ENCODE data around the gene MEI1.

GRCh38 chr22:41753984-41754383, 54.7 kb downstream of the MEI1 start:
- TF ChIP-seq POLR2A (IDR thresholded peaks at IDR 0.05; ENCODE audit: low read depth, low read length): no peak
- no peak for TF ChIP-seq CTCF (conservative IDR thresholded peaks at IDR 0.05; ENCODE audit: low read depth, low read length)
- TF ChIP-seq, protein P1, sequence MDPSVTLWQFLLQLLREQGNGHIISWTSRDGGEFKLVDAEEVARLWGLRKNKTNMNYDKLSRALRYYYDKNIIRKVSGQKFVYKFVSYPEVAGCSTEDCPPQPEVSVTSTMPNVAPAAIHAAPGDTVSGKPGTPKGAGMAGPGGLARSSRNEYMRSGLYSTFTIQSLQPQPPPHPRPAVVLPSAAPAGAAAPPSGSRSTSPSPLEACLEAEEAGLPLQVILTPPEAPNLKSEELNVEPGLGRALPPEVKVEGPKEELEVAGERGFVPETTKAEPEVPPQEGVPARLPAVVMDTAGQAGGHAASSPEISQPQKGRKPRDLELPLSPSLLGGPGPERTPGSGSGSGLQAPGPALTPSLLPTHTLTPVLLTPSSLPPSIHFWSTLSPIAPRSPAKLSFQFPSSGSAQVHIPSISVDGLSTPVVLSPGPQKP (IDR thresholded peaks at IDR 0.05; ENCODE audit: borderline replicate concordance, low read depth, low read length): no peak
- TF ChIP-seq CEBPB (IDR thresholded peaks at IDR 0.05; ENCODE audit: low read depth, low read length): no peak
- no peak for TF ChIP-seq BHLHE40 (IDR thresholded peaks at IDR 0.05; ENCODE audit: low read depth, low read length)
- TF ChIP-seq CHD1 (IDR thresholded peaks at IDR 0.05; ENCODE audit: low read depth, low read length): no peak
